HG02678 (cell line): ENCODE data around the gene EPN1.

ENCODE experiments used
- ATAC-seq: cut with Tn5 transposase; IDR thresholded peaks from one replicate; pipeline ENCODE4 v1.9.1; 2021; ENCODE audit warnings: mild to moderate bottlenecking, moderate library complexity; ENCODE audit not compliant: unreplicated experiment

The EPN1 gene

GRCh38 chr19:55660404-55660803 lies 14.6 kb upstream of the EPN1 start:
- no peak for ATAC-seq

DNA sequence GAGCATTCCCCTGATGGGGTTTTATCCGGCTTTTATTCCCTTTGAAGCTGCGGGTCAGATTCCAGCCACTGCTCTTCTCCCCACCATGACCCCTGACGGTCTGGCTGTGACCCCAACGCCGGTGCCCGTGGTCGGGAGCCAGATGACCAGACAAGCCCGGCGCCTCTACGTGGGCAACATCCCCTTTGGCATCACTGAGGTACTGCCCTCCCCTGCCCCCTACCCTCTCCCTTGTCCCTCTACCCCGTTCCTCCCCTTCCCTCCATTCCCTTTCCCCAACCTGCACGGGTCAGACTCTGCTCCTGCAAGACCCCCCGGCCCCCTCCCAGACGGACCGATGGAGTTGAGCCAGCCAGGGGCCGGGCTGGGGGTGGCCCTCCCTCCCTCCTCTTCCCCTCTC lies 14.0 kb upstream of the EPN1 start:
- ATAC-seq: no peak

GRCh38 chr19:55661826-55662225 lies 13.2 kb upstream of the EPN1 start:
- ATAC-seq: no peak

GRCh38 chr19:55663846-55664536 lies 11.0 kb upstream of the EPN1 start:
- no peak for ATAC-seq

DNA sequence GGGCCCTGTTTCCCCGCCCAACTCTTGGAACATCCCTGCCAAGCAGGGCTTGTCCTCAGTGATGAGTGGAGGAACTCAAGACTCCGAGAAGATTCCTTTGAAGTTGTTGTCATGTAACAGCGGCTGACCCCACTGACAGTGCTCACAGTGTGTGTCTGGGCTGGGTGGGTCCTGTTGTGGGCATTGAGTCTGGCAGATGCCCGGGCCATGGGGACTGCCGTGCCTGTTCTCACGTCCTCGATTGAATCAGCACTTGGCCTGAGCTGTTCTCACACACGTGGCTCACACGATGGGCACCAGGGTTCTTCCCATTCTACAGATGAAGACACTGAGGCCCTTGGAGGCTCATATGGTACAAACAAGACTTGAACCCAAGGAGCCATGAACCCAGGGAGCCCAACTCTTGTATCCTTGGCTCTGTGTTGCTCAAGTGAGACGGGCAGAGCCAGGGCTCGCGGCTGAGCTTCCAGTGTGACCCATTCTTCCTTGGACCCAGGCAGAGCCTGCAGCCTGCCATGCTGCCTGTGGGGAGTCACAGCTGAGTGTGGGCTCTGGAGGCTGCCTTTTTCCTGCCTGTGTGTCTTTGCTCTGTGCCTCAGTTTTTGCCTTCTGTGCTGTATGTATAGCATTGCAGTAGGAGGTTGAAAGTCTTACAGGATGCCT lies 8.6 kb upstream of the EPN1 start:
- no peak for ATAC-seq

DNA sequence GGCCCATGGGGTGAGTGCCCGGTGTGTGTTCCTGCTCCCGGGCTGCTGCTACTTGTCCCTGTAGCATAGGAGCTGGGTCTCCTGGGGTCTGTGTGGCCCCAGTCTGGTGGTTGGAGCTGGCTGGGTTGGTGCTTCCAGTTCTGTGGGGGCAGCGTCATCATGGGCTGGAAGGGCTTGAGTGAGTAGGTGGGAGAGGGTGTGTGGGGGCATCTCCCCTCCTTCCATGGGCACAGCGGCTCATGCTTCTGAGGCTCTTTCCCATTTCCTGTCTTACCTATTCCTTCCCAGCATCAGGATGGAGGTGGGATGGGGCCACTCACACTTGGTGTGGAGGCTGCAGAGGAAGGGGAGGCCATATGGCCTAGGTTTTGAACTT lies 8.0 kb upstream of the EPN1 start:
- ATAC-seq: no peak

DNA sequence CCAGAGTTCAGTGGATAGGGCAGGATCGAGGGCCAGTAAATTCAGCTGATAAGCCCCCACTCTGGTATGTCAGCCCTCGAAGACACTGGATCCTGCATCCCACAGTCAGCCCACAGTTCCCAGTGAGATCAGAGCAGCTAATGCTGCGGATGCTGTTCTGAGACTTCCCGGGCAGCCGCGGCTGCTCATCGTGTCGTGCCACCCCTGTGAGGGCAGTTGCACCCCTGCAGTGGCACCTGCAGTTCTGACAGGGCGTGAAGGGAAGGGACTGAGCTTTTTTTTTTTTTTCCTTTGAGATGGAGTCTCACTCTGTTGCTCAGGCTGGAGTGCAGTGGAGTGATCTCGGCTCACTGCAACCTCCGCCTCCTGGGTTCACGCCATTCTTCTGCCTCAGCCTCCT lies 7.5 kb upstream of the EPN1 start:
- ATAC-seq: no peak

- no peak for ATAC-seq
These were observed 7.1 kb upstream of the EPN1 start for GRCh38 chr19:55667958-55668357.

DNA sequence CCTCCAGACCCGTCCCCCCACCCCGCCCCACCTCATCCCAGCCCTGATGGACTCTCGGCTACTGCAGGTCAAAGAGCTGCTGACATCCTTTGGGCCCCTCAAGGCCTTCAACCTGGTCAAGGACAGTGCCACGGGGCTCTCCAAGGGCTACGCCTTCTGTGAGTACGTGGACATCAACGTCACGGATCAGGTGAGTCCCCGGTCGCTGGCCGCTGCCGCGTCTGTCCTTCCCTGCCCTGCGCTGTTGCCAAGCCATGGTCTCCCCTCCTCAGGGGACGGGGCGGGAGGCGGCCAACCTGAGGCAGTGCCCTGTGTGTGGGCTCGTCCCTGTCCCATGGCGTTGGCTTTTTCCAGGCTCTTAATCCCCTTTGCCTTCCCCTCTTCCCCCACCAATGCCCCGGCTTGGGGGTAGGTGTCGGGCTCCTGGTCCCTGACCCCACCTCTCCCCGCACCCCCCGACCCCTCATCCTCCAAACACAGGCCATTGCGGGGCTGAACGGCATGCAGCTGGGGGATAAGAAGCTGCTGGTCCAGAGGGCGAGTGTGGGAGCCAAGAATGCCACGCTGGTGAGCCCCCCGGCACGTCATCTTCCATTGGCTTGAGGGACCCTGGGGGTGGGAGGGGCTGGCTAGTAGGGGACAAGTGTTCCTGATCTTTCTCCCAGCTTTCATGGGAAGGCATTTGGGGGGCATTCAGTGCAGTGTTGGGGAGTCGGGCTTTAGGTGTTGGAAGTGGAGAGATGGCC lies 6.2 kb upstream of the EPN1 start:
- no peak for ATAC-seq

DNA sequence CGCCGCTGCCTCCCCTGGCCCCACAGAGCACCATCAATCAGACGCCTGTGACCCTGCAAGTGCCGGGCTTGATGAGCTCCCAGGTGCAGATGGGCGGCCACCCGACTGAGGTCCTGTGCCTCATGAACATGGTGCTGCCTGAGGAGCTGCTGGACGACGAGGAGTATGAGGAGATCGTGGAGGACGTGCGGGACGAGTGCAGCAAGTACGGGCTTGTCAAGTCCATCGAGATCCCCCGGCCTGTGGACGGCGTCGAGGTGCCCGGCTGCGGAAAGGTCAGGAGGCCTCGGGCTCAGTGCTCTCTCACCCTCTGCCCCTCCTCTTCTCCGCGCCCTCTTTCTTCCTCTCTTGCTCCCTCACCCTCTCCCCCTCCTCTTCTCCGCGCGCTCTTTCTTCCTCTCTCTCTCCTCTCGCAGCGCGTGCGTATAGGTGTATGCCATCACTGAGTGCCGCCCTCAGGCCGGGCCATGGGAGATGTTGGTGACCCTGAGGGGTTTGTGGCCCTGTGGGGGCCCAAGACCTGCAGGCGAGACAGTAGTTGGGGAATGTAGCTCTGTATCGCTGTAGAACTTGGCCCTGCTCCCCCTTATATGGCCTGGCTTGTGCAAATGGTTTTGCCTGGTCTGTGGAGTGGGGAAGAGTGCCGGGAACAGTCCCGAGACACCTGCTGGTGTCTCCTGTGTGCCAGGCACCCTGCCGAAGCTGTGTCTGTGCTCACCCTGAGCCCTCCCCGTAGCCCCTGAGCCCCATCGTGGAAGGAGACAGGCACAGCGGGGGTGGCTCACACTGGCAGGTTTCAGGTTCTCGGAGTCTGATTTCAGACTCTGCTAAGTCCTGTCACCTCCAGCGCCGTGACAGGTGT lies 5.4 kb upstream of the EPN1 start:
- ATAC-seq: no peak

DNA sequence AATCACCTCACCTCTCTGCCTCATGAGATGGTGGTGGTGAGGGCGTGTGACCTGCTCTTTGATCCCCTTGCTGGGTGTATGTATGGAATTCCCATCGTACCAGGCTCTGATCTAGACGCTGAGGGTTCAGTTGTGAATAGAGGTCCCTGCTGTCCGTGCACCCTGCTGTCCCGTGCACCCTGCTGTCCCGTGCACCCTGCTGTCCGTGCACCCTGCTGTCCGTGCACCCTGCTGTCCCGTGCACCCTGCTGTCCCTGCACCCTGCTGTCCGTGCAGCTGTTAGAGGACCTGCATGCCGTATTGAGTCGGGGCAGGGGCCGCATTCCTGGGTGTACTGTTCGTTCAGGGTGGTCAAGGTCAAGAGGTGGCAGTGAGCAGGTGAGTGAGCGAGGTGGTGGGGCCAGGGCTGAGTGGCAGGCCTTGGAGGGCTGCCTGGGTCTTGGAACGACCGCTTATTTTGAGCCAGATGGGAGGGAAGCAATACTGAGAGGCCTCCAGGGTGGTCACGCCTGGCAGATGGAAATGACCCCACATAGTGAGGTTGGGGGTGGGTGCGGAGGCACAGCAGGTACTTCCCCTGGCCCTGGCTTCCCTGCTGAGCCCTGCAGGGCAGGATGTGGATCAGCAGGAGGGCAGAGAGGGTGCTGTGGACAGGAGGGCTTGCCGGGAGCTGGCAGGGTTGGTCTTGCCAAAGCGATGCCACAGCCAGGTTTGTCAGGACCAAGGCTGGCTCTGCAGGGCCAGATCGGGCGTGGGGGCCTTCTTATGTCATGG lies 4.6 kb upstream of the EPN1 start:
- ATAC-seq: no peak

DNA sequence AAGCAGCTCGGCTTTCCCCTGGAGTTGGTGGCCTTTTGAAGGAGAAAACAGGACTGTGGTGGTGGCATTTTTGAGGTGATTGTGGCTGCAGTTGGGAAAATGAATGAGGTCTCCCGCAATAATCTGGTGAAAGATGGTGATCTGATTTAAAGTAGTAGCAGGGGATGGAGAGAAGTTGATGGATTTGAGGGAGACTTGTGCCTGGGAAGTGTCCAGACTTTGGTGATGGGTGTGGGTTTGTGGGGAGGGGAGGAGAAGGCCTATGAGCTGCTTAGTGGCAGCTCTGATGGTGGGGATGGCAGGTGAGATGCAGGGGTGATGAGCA lies 4.0 kb upstream of the EPN1 start:
- no peak for ATAC-seq

DNA sequence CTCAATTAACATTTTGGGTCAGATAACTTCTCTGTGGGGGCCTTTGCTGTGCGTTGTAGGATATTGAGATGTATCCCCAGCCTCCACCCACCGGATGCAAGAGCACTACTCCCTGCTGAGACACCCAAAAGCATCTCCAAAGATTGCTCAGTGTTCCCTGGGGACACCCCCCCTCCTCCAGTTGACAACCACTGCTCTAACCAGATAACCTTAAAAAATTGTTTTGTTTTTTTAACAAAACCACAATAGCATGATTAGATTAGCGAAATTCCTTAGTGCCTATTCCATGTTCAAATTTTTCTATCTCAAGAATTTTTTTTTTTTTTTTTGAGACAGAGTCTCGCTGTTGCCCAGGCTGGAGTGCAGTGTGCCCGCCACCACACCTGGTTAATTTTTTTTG lies 2.6 kb upstream of the EPN1 start:
- ATAC-seq: no peak

DNA sequence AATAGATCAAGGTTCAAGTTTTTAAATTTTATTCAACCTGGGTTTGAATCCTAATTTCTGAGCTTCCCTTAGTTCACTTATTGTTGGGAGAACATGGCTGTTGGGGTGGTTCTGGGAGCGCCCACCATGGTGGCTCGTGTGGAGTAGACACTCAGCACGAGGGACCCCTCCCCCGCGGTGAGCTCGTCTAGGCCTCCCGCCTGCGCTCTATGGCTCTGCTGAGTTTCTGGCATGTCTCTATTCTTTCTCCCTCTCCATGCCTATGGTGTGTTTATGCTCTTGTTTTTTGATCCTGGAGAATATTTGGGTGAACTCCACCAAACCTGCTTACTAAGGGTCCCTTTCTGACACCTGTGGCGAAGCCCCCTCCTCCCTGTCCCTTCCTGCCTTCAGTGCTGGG lies 1.6 kb upstream of the EPN1 start:
- no peak for ATAC-seq

- ATAC-seq: no peak
These were observed 1.1 kb upstream of the EPN1 start for GRCh38 chr19:55673889-55674288.

DNA sequence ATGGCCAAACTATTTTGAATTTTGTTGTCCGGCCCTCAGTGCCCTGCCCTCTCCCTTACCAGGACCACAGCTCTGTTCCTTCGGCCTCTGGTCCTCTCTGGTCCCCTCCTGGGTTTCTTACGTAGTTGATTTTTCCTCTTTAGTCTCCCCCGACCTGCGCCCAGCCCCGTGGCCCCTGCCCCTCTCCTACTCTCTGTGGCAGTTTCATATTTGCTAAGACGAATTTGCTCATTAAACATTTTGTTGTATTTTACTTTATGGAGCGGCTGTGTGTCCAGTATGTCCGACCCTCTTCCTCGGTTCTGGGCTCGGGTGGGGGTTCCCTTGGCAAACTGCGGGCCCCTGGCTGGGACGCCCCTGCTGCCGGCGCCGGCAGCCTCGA lies 576 bp upstream of the EPN1 start:
- ATAC-seq: no peak

DNA sequence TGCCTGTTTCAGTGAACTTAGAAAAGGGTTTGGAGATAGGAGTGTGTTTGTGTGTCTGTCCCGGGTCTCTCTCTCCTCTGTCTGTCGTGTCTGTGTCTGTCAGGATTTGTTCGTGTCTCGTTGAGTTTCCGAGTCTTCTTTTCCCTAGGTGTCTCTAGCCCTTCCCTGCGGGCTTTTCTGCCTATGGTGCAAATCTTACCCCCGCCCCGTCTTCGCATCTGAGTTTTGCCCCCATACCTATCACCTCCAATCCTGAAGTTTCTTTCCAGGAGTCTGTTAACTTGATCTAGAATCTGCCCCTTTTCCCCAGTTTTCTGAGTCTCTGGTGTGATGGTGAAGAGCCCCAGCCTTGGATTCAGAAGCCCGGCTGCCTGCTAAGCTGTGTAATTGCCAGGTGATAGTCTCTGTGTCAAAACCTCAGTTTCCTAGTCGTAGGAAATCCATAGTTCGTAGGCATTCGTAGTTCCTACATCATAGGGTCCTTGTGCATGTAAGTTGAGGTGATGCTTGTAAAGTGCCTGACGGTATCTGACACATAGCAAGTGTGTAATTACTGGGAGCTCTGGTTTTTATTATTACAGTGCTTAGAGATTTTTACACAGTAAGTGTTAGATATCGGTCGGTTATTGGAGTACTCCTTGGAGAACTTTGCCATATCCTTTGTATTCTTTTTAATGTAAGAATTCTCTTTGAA lies 782 bp downstream of the EPN1 start:
- ATAC-seq: no peak

DNA sequence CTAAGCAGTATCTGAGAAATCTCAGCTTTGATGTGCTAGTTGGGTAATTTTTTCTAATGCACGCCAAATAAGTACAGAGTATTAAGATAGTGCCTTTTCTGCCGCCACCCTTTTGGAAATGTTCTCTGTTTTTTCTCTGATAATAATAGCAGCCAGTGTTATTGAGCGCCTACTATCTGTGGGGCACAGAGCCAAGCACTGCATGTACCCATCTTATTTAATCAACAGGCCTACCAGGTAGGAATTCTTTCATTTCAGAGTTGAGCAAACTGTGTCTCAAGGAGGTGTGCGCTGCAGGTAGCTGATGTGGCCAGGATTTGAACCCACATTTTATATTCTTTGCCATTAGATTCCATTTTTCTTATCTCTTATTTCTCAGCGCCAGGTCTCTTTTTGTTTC lies 1.4 kb downstream of the EPN1 start:
- no peak for ATAC-seq

- no peak for ATAC-seq
These were observed 2.0 kb downstream of the EPN1 start for GRCh38 chr19:55676889-55677505.

- ATAC-seq: no peak
These were observed 2.6 kb downstream of the EPN1 start for GRCh38 chr19:55677572-55678028.
